Limb (tissue), 2 donors: ENCODE measurements around the gene NECAB2.

ENCODE experiments used
- DNase-seq, 2 donors: peaks; one replicate each; pipeline ENCODE4 v3.0.0-alpha.2; 2016; ENCODE audit errors: extremely low spot score in 2 of 2

NECAB2 gene

DNA sequence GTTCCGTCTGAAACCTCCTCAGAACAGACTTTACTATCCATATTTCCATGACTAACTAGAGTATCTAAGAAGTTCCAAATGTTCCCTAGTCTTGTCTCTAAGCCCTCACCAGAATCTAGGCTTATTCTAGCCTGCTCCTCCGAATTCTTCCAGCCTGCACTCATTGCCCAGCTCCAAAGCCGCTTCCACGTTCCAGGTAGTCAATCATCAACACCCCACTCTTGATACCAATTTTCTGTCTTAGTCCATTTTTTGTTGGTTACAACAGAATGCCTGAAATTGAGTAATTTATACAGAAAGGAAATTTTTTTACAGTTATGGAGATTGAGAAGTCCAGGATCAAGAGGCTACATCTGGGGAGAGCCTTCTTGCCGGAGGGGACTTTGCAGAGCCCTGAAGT lies 53.4 kb downstream of the NECAB2 start:
- no peak for DNase-seq

DNA sequence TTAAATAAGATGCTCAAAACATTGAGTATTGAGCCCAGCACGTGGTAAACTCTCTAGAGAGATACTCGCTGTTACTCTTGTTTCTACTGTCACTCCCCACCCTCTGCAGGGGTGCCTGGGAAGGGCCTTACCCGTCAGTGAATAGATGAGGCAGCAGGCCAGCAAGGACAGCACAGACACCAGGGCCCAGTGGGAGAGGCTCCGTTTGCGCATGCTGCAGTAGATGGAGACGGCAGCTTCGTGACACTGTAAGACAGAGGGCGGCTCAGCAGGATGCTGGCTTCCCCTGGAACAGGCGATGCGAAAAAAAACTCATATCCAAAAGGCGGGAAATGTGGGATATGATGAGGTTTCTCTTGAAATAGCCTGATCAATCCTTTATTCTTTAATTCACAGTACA lies 54.6 kb downstream of the NECAB2 start:
- DNase-seq, result no peak

DNA sequence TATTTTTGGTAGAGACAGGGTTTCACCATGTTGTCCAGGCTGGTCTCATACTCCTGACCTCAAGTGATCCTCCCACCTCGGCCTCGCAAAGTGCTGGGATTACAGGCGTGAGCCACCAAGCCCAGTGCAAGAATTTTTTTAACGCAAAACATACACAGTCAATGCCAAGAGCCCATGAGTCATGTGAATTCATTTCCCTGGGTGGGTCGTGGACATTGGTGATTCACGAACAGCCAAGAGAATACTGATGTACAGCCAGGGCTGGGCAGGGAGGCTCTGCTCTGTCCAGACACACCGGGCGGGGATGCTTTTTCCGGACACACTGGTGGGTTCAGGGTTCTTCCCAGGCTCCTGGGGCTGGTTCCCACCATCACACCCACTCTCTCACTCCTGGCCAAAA lies 56.8 kb downstream of the NECAB2 start:
- no peak for DNase-seq

DNA sequence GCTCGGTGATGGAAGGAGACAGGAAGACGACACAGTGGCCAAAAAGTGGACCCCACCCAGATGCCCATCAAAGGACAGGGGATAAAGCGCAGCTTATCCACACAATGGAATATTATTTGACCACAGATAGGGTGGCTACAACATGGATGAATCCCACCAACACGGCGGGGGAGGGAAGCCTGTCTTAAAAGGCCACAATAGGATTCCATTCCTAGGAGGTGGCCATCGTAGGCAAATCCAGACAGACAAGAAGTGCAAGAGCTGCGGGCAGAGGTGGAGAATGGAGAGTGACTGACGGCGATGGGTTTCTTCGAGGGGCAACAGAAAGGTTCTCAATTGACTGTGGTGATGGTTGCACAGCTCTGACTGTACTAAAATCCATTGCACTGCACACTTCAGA lies 58.6 kb downstream of the NECAB2 start:
- DNase-seq, result no peak

DNA sequence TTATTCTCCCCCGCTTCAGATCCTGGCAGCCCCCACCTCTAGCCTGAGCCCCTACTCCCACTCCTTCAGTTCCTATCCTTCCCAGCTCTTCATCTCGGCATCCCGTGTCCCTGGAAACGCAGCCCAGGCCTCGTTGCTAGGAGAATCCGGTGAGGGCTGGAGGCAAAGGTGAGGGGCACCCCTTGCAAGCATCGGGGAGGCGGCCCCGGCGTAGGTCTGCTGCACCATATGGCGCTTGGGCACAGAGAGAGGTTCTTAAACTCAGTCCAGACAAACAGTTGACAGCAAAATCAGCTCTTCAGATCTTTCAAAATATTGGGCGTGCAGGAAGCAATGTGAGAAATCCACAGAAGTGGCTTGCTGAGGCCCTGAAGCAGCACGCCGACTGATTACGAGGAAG lies 59.6 kb downstream of the NECAB2 start:
- no peak for DNase-seq

DNA sequence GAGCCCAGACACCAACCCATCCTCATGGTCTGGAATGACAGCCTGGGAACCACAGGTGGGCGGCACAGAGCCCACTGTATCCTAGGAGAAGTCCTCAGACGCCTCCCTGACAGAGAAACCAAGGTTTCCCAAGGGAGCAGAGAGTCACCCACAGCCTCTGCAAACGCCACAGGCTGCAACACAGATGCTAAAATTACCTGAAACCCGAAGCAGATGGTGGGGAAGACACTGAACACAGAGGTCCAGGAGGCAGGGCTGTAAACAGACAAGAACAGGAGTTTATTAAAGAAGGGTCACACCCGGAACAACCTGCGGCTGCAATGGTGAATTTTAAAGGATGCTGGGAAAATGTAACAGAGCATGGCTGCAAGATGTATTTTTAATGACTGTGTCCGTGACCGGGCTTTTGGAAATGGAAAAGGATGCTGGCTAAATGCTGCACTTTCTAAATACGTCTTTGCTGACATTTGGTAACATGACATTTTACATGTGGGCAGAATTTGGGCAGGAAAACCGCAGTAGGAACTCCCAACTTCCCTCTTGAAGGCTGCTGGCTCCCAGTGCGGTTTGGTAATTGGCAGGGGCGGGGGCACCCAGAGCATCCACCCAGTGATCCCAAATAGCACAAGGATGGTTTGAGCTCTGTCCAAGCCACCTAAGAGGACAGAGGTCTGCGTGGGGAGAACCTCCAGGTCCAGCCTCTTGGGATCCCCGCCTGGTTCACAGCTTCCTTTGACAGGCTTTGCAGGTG lies 61.4 kb downstream of the NECAB2 start:
- no peak for DNase-seq

DNA sequence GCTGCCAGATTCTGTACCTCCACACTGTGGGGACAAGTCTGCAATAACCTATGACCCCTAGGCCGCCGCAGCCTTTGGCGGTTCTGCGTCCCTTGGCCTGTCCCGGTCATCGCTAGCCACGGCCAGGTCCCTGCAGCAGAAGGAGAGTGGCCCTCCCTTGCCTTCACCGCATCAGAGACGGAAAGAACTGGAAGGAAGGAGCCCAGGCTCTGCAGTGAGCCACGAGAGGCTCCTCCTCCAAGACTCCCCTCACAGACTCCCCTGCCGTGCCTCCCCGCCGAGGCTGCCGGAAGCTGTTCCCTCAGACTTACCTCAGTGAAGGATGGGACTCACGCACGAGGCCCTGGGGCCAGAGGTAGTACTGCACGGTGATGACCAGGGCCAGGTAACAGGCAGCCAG lies 63.5 kb downstream of the NECAB2 start:
- no peak for DNase-seq

DNA sequence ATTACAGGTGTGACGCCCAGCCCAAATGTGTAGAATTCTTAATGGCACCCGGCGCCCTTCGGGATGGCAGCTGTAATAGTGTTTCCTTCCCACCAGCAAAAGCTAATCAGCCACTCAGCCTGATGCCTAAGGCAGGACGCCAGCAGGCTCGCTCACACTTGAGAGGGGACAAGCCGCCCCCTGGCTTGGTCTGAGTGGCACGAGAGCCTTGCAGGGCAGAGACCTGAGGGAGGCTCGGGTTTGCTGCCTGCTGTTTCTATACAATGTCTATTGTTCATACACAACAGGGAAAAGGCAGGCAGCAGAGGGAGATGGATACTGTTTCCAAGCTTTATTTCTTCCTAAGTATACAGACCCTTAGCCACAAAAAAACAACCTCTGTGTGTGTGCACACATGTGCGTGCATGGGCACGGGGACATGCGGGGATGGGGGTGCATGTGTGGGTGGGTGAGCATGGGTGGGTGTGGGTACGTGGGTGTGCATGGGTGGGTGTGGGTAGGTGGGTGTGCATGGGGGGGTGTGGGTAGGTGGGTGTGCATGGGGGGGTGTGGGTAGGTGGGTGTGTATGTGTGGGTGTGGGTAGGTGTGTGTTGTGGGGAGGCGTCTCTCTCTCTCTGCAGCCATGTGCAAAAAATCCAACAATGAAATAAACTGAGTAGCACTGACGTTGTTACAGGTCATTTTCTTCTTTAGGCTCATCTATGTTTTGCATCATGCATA lies 64.6 kb downstream of the NECAB2 start:
- no peak for DNase-seq

DNA sequence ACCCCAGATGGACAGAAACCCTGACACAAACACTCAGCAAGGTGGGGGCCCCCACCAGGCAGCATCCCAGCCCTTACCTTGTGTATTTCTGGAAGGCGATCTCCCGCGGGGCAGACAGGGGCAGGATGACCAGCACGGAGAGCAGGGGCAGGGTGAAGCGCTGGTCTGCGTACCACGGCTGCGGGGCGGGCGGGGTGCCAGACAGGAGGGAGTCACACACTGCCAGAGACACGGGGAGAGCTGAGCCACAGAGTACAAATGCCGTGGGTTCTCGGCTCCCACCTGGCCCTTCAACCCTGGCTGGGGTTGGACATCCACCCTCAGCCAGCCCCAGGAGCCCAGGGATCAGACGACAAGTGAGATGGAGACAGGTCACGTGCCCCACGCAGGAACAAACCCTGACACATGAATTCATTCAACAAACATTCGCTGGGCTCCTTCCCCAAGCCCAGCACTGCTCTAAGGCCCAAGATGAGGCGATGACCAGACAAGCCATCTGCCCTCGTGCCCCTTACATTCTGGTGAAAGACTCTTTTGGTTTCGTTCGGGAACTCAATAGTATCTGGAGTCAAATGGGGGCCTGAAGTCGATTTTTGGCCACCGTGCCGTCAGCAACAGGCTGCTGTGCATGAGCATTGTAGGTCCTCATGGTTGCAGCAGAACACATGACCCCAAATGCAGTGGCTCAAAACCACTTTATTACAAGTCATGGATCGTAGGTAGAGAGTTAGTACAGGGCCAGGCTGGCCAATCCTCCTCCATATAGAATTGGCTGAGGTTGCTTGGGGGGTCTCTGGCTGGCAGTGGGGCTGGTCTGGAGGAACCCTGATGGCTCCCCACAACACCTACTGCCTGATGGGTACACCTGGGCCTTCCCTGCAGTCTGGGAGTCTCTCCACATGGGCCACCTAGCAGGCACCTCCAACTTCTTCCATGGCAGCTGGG lies 65.5 kb downstream of the NECAB2 start:
- DNase-seq, result no peak

DNA sequence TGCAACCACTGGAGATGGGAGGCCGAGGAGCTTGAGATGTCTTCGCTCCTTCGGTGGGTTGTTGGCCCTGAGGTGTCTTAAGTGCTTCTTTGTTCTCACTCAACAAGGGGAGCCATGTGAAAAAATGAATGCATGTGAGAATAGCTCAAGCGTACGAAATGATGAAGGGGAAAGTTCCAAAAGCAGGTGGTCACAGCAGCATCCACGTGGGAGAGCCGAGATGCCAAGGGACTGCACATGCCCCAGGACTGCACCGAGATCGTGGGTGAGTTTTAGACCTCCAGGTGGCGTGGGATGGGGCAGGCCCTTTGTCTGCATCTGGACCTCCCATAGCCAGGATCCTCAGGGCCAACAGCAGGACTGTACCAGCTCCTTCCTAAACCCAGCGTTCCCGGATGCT lies 66.5 kb downstream of the NECAB2 start:
- no peak for DNase-seq

DNA sequence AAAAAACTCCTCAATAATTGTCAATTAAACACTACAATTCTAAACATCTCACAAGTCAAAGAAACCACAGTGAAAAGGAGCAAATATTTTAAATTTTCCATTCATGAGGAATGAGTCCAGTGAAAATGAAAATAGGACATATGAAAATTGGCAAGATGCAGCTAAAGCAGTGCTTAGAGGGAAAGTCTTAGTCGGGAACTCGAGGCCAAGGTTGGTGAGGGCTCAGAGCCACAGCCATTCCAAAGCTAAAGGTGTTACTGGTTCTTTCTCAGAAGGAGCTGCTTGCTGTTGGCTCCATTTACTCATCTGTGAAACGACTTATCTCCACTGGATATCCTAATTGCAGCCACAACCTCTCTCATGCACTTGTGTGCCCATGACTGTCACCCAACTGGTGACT lies 68.1 kb downstream of the NECAB2 start:
- DNase-seq, result no peak

DNA sequence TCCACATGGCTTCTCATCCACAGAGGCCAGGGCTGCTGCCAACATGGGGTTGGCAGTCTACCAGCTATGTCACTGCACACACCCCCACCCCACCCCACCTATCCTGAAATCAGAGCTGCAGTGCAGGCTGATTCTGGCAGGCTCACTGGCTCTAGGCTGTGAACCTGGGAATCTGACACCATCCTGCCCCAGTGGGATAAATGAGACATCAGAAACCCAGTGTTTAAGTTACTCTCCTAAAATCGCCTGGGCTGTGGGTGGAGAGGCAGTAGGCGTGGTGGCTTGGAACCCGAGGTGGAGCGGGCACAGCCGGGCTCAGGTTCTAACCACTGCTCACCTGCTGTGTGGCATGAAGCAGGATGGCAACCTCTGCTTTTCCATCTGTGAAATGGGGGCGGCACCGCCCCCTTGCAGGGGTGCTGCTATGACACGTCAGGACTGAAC lies 69.0 kb downstream of the NECAB2 start:
- DNase-seq, result no peak

DNA sequence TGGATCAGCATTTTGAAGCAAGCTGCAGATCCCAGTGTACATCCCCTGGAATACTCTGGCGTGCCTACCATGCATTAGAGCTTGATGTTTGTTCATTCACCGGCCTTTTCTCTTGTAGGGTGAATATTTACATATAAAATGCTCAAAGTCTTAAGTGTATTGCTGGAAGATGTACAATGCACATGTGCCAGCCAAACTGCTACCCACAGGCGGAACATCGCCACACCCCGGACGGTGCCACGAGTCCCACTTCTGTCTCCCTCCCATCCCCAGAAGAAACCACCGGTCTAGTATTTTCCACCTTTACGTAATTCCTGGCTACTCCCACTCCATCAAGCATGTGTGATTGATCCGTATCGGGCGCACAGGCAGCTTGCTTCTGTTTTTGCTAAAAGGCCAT lies 70.4 kb downstream of the NECAB2 start:
- DNase-seq, result no peak

DNA sequence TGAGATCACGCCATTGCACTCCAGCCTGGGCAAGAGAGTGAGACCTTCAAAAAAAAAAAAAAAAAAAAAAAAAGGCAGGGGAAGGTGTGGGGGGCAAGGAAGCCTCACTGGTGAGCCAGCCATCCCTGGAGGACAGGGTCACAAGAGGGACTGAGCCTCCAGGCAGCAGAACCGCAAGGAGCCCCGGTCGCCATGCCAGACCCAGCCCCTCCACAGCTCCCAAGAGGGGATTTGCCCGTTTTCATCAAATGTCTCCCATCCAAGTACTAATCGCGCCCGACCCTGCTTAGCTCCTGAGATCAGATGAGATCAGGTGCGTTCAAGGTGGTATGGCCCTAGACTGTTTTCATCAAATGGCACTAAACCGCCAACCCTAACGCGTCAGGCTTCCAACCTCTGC lies 71.7 kb downstream of the NECAB2 start:
- DNase-seq, result no peak

DNA sequence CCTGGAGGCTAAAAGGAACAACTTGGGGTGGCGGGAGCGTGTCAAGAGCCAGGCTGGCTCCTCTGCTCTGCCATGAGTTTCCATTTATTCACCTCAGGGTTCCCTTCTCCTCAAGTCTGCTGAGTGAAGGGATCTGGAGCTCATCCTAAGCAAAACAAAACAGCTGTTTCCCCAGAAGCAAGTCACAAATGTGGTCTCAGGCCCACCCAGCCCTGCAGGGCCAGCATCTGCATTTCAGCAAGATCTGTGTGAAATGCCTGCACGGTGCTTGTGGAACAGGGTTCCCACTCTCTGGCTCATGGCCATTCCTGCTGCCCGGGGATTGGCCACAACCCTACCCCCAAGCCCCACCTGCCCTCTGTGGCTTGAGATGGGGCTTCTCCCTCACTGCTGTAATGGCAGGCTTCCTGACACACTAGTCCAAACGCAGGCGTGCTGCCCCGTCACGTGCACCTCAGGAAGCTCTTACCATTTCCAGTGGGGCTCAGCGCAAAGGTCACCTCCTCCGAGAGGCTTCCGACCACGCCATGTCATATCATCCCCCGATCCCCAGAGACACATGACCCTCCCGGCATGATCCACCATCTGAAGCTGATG lies 72.3 kb downstream of the NECAB2 start:
- peak in 1 of 2 donors; percentile 2 for DNase-seq

DNA sequence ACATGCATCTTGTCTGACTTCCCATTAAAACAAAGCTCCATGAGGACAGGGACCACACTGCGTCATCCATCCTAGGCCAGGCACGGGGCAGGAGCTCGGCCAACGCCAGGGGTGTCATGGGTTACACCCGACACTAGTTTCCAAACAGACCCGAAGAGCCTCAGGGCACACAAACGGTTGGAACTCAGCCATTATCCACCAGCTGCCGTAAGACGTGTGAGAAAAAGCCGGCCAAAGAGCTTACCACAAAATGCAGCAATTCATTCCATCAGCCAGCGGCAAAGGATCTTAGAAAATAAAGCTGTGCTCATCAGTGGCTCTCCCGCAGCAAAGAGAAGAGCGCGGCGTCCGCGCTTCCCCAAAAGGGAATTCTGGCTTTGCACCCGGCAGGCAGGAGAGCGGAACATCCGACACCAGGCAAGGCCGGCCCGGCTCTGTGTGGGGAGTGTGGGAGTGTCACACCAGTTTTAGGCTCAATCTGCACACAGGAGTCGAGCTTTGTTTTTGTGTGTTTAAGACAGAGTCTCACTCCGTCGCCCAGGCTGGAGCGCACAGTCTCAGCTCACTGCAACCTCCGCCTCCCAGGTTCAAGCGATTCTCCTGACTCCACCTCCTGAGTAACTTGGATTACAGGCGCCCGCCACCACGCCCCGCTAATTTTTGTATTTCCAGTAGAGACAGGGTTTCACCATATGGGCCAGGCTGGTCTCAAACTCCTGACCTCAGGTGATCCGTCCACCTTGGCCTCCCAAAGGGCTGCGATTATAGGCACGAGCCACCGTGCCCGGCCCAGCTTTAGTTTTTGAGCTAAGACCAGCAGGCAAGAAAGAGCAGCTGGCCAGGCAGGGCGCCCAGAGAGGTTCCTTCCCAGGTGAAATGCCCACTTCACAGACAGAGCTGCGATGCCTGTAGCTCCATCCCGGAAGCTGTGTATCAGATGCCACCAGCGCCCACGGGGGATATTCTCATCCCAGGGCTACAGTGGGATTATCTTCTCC lies 73.1 kb downstream of the NECAB2 start:
- peak; percentile 60 to 62 for DNase-seq

DNA sequence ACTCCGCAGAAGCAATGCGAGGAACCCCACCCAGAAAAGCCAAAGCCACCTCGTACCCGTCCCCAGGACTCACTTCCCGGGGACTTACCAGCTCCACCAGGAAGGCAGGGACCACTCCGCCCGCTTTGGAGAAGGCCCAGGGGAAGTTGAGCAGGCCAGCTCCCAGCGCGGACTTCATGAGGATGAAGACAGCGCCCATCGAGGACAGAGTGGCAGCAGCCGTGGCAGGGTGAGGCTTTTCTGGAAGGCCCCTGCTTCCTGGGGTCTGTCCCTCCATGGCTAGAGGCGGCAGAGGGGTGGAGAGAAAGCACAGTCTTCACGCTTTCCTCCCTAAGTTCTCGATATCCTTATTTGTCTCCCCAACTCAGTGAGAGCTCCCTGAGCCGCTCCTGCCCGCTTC lies 73.8 kb downstream of the NECAB2 start:
- DNase-seq, result no peak

DNA sequence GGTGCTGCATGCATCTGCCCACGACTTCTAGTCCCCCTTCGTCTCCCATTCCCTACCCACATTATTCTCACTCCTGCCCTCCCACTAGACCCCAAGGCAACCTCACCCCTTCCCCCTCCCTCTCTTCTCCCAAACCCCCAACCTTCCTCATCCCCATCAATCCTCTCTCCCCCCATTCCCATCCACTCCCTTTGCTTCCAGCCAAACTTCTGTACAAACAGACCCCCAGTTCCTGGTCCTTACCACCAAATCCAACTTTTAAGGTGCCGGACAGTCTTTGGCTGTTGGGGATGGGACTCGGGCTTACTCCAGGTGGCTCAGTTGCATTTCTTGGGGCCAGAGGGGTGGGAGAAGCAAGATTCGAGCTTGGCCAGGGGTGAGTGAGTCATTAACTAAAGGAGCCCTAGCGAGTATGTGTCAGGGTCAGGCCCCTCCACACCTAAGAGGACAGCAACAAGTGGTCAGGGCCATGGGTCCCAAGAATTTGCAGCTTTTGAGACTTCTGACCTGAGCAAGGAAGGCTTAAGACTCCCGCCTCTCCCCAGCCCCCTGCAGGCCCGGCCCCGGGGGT lies 74.3 kb downstream of the NECAB2 start, which contains the start of gene SLC38A8:
SLC38A8 (minus strand) TSS at position 488 of the 571 bp plus-strand sequence. CDS start 638 bp downstream, outside the sequence.
- no peak for DNase-seq

DNA sequence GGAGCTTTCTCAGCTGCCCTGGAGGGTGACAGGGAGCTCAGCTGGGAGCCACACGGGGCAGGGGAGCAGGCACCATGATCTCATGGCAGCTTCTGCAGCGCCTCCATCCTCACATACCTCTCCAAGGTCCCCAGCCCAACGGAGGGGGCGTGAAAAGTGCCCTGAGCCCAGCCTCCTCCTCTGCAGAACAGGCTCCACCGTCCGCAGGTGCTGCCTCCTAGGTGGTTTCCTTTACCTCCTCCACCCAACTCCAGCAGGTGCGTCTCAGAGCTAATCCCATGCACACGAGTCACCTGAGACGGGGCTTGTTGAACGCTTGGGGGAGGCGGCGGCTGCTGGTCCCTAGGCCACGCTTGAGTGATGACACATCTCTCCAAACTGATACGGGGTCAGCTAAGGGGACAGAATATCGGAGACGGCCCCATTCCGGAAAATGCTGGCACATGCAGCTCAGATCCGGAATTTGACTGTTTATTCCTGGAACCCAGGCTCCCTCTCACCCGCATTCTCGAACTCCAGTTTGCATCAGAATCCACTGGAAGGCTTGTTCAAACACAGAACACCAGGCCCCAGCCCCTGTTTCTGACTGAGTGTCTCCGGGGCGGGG lies 74.9 kb downstream of the NECAB2 start:
- DNase-seq, result no peak
